Measurements from ENCODE around the gene FCGR3B.
A peak's percentile ranks its signal among the peaks of the same experiment; 100 is the strongest.
"Not testable (repeated sequence)": the region's sequence is repeated elsewhere in the genome, so short reads cannot be mapped to it uniquely, and the experiment has no call there.

Gene FCGR3B

GRCh38 chr1:161673437-161673836, 42.5 kb upstream of the FCGR3B start:
- not testable (repeated sequence) for H3K4ac ChIP-seq (ENCODE audit: low read depth, low read length); H3K27ac ChIP-seq (ENCODE audit: low read depth, low read length); H3K18ac ChIP-seq (ENCODE audit: low read length); H3K27me3 ChIP-seq (ENCODE audit: insufficient read depth, low read length, poor library complexity); H3K79me1 ChIP-seq (ENCODE audit: low read length); H3K4me1 ChIP-seq (ENCODE audit: control insufficient read depth, low read depth, low read length); H2BK5ac ChIP-seq (ENCODE audit: low read length); H3K4me3 ChIP-seq (ENCODE audit: low read length); H2AK5ac ChIP-seq (ENCODE audit: low read length); H3K56ac ChIP-seq (ENCODE audit: low read length); H3K4me2 ChIP-seq (ENCODE audit: low read length); H2BK15ac ChIP-seq (replicated peaks; ENCODE audit: low read depth); H4K5ac ChIP-seq (ENCODE audit: low read length); H4K8ac ChIP-seq (ENCODE audit: low read depth, low read length); H2BK120ac ChIP-seq (ENCODE audit: low read depth, low read length); H3K79me2 ChIP-seq (ENCODE audit: control insufficient read depth, insufficient read depth, low read length); H3K23ac ChIP-seq (ENCODE audit: low read length); H3K36me3 ChIP-seq (ENCODE audit: control insufficient read depth, insufficient read depth, low read length); H3K9ac ChIP-seq (ENCODE audit: low read length)
- peak; percentile 10 for DNase-seq
- WGBS (ENCODE audit: extremely low coverage, insufficient coverage, low lambda C conversion rate), result no CpG with 5 or more reads among the region's 7 CpGs

GRCh38 chr1:161671045-161672020, 40.4 kb upstream of the FCGR3B start:
- not testable (repeated sequence) for H3K18ac ChIP-seq (ENCODE audit: low read length); H3K4me1 ChIP-seq (ENCODE audit: control insufficient read depth, low read depth, low read length); H3K4ac ChIP-seq (ENCODE audit: low read depth, low read length); H2BK5ac ChIP-seq (ENCODE audit: low read length); H2AK5ac ChIP-seq (ENCODE audit: low read length); H3K79me2 ChIP-seq (ENCODE audit: control insufficient read depth, insufficient read depth, low read length); H4K5ac ChIP-seq (ENCODE audit: low read length); H3K27ac ChIP-seq (ENCODE audit: low read depth, low read length); H3K27me3 ChIP-seq (ENCODE audit: insufficient read depth, low read length, poor library complexity); H3K9ac ChIP-seq (ENCODE audit: low read length); H2BK15ac ChIP-seq (replicated peaks; ENCODE audit: low read depth); H2BK120ac ChIP-seq (ENCODE audit: low read depth, low read length); H4K8ac ChIP-seq (ENCODE audit: low read depth, low read length); H3K4me2 ChIP-seq (ENCODE audit: low read length); DNase-seq; H3K4me3 ChIP-seq (ENCODE audit: low read length); H3K36me3 ChIP-seq (ENCODE audit: control insufficient read depth, insufficient read depth, low read length); H3K23ac ChIP-seq (ENCODE audit: low read length); H3K56ac ChIP-seq (ENCODE audit: low read length); H3K79me1 ChIP-seq (ENCODE audit: low read length)
- no CpG with 5 or more reads among the region's 15 CpGs for WGBS (ENCODE audit: extremely low coverage, insufficient coverage, low lambda C conversion rate)

GRCh38 chr1:161664689-161665088, 33.7 kb upstream of the FCGR3B start:
- H4K8ac ChIP-seq (ENCODE audit: low read depth, low read length); H3K4ac ChIP-seq (ENCODE audit: low read depth, low read length); H4K5ac ChIP-seq (ENCODE audit: low read length); H3K9ac ChIP-seq (ENCODE audit: low read length); H2BK5ac ChIP-seq (ENCODE audit: low read length); H3K4me1 ChIP-seq (ENCODE audit: control insufficient read depth, low read depth, low read length); H3K36me3 ChIP-seq (ENCODE audit: control insufficient read depth, insufficient read depth, low read length); H3K18ac ChIP-seq (ENCODE audit: low read length); H3K27ac ChIP-seq (ENCODE audit: low read depth, low read length); H3K23ac ChIP-seq (ENCODE audit: low read length); H3K79me1 ChIP-seq (ENCODE audit: low read length); H2AK5ac ChIP-seq (ENCODE audit: low read length); H3K4me2 ChIP-seq (ENCODE audit: low read length); H3K4me3 ChIP-seq (ENCODE audit: low read length); DNase-seq; H2BK120ac ChIP-seq (ENCODE audit: low read depth, low read length); H3K56ac ChIP-seq (ENCODE audit: low read length); H3K79me2 ChIP-seq (ENCODE audit: control insufficient read depth, insufficient read depth, low read length); H2BK15ac ChIP-seq (replicated peaks; ENCODE audit: low read depth); H3K27me3 ChIP-seq (ENCODE audit: insufficient read depth, low read length, poor library complexity): not testable (repeated sequence)
- no CpG with 5 or more reads among the region's 4 CpGs for WGBS (ENCODE audit: extremely low coverage, insufficient coverage, low lambda C conversion rate)

GRCh38 chr1:161663569-161663968, 32.6 kb upstream of the FCGR3B start:
- not testable (repeated sequence) for H4K5ac ChIP-seq (ENCODE audit: low read length); H3K4me3 ChIP-seq (ENCODE audit: low read length); H3K27ac ChIP-seq (ENCODE audit: low read depth, low read length); H3K4ac ChIP-seq (ENCODE audit: low read depth, low read length); DNase-seq; H3K4me2 ChIP-seq (ENCODE audit: low read length); H2BK120ac ChIP-seq (ENCODE audit: low read depth, low read length); H3K36me3 ChIP-seq (ENCODE audit: control insufficient read depth, insufficient read depth, low read length); H3K79me1 ChIP-seq (ENCODE audit: low read length); H2BK5ac ChIP-seq (ENCODE audit: low read length); H2AK5ac ChIP-seq (ENCODE audit: low read length); H3K9ac ChIP-seq (ENCODE audit: low read length); H3K4me1 ChIP-seq (ENCODE audit: control insufficient read depth, low read depth, low read length); H2BK15ac ChIP-seq (replicated peaks; ENCODE audit: low read depth); H3K23ac ChIP-seq (ENCODE audit: low read length); H3K18ac ChIP-seq (ENCODE audit: low read length); H3K56ac ChIP-seq (ENCODE audit: low read length); H4K8ac ChIP-seq (ENCODE audit: low read depth, low read length); H3K79me2 ChIP-seq (ENCODE audit: control insufficient read depth, insufficient read depth, low read length); H3K27me3 ChIP-seq (ENCODE audit: insufficient read depth, low read length, poor library complexity)
- no CpG with 5 or more reads among the region's 1 CpG for WGBS (ENCODE audit: extremely low coverage, insufficient coverage, low lambda C conversion rate)

- WGBS (ENCODE audit: extremely low coverage, insufficient coverage, low lambda C conversion rate), result no CpG with 5 or more reads among the region's 4 CpGs
- H2BK120ac ChIP-seq (ENCODE audit: low read depth, low read length); H2BK5ac ChIP-seq (ENCODE audit: low read length); H3K4ac ChIP-seq (ENCODE audit: low read depth, low read length); H3K9ac ChIP-seq (ENCODE audit: low read length); H2BK15ac ChIP-seq (replicated peaks; ENCODE audit: low read depth); H3K4me3 ChIP-seq (ENCODE audit: low read length); H3K27me3 ChIP-seq (ENCODE audit: insufficient read depth, low read length, poor library complexity); H4K5ac ChIP-seq (ENCODE audit: low read length); H2AK5ac ChIP-seq (ENCODE audit: low read length); H4K8ac ChIP-seq (ENCODE audit: low read depth, low read length); H3K79me1 ChIP-seq (ENCODE audit: low read length); H3K27ac ChIP-seq (ENCODE audit: low read depth, low read length); H3K79me2 ChIP-seq (ENCODE audit: control insufficient read depth, insufficient read depth, low read length); H3K56ac ChIP-seq (ENCODE audit: low read length); H3K18ac ChIP-seq (ENCODE audit: low read length); DNase-seq; H3K4me1 ChIP-seq (ENCODE audit: control insufficient read depth, low read depth, low read length); H3K23ac ChIP-seq (ENCODE audit: low read length); H3K36me3 ChIP-seq (ENCODE audit: control insufficient read depth, insufficient read depth, low read length); H3K4me2 ChIP-seq (ENCODE audit: low read length): not testable (repeated sequence)
These were observed 31.8 kb upstream of the FCGR3B start, which contains the start of gene FCGR2B for GRCh38 chr1:161662684-161663339. FCGR2B (plus strand) TSS chr1:161663143; CDS start chr1:161663242, 99 bp downstream.

All from mesendoderm (in vitro differentiated cells).